ENCODE data around the gene FBXW4. TPM values are rescaled to one million over a fixed set of nuclear protein-coding genes. Genes with fewer than 3 reads are reported as not detected.

The FBXW4 gene
- total and polyA plus RNA-seq, 9 of the 15 experiments (the other 6 are each of a cell fraction or from before 2014, with no cell fraction given): 1.0 to 10.6 (median 5.4) TPM

DNA sequence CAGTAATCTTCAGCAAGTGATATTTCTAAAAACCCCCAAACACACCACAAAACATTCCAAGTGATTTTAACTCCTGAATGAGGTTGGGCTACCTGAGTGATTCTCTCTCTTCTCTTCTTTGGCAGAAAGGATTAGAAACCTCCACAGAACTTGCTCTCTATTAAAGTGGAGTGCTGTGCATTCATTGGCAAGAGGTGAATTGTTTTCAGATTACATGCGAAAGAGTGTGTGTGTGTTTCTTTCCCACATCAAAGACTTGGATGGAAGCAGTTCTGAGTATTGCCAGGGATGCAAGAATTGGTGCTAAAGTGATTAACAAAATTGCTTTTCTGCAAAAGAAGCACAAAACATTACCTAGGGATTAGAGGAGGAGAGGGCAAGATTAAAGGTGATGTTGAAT, 13.1 kb upstream of the FBXW4 start (continued):
- TF ChIP-seq, protein P1, sequence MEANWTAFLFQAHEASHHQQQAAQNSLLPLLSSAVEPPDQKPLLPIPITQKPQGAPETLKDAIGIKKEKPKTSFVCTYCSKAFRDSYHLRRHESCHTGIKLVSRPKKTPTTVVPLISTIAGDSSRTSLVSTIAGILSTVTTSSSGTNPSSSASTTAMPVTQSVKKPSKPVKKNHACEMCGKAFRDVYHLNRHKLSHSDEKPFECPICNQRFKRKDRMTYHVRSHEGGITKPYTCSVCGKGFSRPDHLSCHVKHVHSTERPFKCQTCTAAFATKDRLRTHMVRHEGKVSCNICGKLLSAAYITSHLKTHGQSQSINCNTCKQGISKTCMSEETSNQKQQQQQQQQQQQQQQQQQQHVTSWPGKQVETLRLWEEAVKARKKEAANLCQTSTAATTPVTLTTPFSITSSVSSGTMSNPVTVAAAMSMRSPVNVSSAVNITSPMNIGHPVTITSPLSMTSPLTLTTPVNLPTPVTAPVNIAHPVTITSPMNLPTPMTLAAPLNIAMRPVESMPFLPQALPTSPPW (CRISPR knock-in tag; IDR thresholded peaks at IDR 0.05): no peak

DNA sequence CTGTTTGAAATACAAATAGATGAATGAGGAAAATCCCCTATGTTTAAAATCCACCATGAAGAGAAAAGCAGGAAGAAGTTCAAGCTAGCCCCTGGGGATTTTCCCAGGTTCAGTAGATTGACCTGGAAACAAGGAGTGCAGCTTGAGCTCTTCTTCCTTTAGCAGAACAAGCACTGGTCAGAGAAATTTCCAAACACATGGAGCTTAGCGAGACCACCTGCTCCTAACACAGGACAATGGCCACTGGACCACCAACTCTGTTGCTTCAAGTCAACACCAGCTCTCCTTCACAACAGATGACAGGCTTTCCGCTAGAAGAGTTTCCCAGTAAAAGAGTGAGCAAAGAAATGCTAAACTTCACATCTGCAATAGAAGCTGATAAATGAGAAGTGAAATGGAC, 9.4 kb upstream of the FBXW4 start:
- Histone ChIP-seq H3K36me3 (ENCODE audit: control insufficient read depth, insufficient read depth, low read length) (no peaks in the 10 kb centered on the region), H3K4me2 (ENCODE audit: insufficient read depth, low read length) (no peak overlapping the region), H2AFZ (ENCODE audit: low read depth, low read length) (no peak overlapping the region), H3K9me1 (ENCODE audit: control insufficient read depth, insufficient read depth, low read length) (no peaks in the 10 kb centered on the region), H3K9me3 (replicated peaks; ENCODE audit: control insufficient read depth, insufficient read depth, low read depth, low read length) (no peaks in the 10 kb centered on the region), H4K20me1 (replicated peaks; ENCODE audit: control insufficient read depth, insufficient read depth, low read length) (no peaks in the 10 kb centered on the region), H3K9ac (ENCODE audit: insufficient read depth in 1 of 2, low read depth in 2 of 2, low read length in 2 of 2) (no peak overlapping the region), H3K27me3 (ENCODE audit: control insufficient read depth in 2 of 2, insufficient read depth in 2 of 2, low read length in 2 of 2) (no peaks in the 10 kb centered on the region), H3K4me1 (replicated peaks in 1 of 2; ENCODE audit: control insufficient read depth in 2 of 2, insufficient read depth in 2 of 2, low read length in 2 of 2) (no peaks in the 10 kb centered on the region), H3K27ac (ENCODE audit: extremely low read depth, low read depth, low read length) (no peak overlapping the region), H3K4me3 (no peak overlapping the region), H3K79me2 (ENCODE audit: control insufficient read depth, insufficient read depth, low read length) (no peaks in the 10 kb centered on the region)
- ChIA-PET CTCF (ENCODE audit: low intra/inter-chr PET ratio) (no interaction called here), POLR2A (interaction anchor here (0.6 to 2.0 kb wide), 6 partner anchors 9 to 28 kb away, joined by 3 to 6 read pairs (median 3); no protein-coding TSS in a partner anchor)
- FAIRE-seq (no peak), ATAC-seq (no peak), DNase-seq (ENCODE audit: extremely low read depth in 1 of 4, low spot score in 3 of 4) (no peak)
- no TSS peak for BruUV-seq (replicated peaks)
- WGBS (ENCODE audit: insufficient coverage, low coverage, missing lambda C conversion rate): 78% methylated on average over 2 of the region's 2 CpGs
- intact Hi-C loops (cut with micrococcal nuclease) (no loop called here), in situ Hi-C loops (cut with MboI) (no loop called here)
- TF ChIP-seq ZNF76 (CRISPR knock-in tag; IDR thresholded peaks at IDR 0.05; ENCODE audit: borderline replicate concordance) (no peak), SMAD3 (CRISPR knock-in tag; conservative IDR thresholded peaks at IDR 0.05) (no peak), PML (IDR thresholded peaks at IDR 0.05; ENCODE audit: low read length) (no peak)
- TF ChIP-seq, protein P2, sequence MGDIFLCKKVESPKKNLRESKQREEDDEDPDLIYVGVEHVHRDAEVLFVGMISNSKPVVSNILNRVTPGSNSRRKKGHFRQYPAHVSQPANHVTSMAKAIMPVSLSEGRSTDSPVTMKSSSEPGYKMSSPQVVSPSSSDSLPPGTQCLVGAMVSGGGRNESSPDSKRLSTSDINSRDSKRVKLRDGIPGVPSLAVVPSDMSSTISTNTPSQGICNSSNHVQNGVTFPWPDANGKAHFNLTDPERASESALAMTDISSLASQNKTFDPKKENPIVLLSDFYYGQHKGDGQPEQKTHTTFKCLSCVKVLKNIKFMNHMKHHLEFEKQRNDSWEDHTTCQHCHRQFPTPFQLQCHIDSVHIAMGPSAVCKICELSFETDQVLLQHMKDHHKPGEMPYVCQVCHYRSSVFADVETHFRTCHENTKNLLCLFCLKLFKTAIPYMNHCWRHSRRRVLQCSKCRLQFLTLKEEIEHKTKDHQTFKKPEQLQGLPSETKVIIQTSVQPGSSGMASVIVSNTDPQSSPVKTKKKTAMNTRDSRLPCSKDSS (IDR thresholded peaks at IDR 0.05; ENCODE audit: low read depth, partially characterized antibody): no peak
- TF ChIP-seq, protein P3, sequence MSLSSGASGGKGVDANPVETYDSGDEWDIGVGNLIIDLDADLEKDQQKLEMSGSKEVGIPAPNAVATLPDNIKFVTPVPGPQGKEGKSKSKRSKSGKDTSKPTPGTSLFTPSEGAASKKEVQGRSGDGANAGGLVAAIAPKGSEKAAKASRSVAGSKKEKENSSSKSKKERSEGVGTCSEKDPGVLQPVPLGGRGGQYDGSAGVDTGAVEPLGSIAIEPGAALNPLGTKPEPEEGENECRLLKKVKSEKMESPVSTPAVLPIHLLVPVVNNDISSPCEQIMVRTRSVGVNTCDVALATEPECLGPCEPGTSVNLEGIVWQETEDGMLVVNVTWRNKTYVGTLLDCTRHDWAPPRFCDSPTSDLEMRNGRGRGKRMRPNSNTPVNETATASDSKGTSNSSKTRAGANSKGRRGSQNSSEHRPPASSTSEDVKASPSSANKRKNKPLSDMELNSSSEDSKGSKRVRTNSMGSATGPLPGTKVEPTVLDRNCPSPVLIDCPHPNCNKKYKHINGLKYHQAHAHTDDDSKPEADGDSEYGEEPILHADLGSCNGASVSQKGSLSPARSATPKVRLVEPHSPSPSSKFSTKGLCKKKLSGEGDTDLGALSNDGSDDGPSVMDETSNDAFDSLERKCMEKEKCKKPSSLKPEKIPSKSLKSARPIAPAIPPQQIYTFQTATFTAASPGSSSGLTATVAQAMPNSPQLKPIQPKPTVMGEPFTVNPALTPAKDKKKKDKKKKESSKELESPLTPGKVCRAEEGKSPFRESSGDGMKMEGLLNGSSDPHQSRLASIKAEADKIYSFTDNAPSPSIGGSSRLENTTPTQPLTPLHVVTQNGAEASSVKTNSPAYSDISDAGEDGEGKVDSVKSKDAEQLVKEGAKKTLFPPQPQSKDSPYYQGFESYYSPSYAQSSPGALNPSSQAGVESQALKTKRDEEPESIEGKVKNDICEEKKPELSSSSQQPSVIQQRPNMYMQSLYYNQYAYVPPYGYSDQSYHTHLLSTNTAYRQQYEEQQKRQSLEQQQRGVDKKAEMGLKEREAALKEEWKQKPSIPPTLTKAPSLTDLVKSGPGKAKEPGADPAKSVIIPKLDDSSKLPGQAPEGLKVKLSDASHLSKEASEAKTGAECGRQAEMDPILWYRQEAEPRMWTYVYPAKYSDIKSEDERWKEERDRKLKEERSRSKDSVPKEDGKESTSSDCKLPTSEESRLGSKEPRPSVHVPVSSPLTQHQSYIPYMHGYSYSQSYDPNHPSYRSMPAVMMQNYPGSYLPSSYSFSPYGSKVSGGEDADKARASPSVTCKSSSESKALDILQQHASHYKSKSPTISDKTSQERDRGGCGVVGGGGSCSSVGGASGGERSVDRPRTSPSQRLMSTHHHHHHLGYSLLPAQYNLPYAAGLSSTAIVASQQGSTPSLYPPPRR (CRISPR knock-in tag; IDR thresholded peaks at IDR 0.05; ENCODE audit: borderline replicate concordance): no peak

Data from K562 (cell line).